ENCODE measurements around the gene LRRC17. TPM values are rescaled to one million over a fixed set of nuclear protein-coding genes. Genes with fewer than 3 reads are reported as not detected.
A peak's percentile ranks its signal among the peaks of the same experiment; 100 is the strongest.

Gene LRRC17
- total and polyA plus RNA-seq, 9 of the 15 experiments (the other 6 are each of a cell fraction or from before 2014, with no cell fraction given), result 0.03 to 0.18 (median 0.12) TPM; not detected in 5

GRCh38 chr7:102976493-102976892 lies 63.7 kb downstream of the LRRC17 start (continued):
- TF ChIP-seq AFF1 (IDR thresholded peaks at IDR 0.05; ENCODE audit: low read depth in 1 of 2, partially characterized antibody in 2 of 2) (peak in 1 of 2 experiments; percentile 23), KDM1A (IDR thresholded peaks at IDR 0.05) (peak in 1 of 2 experiments; percentile 50; a peak in 1 of 4 replicates), THRAP3 (IDR thresholded peaks at IDR 0.05; ENCODE audit: borderline replicate concordance) (0 out of 2 replicates have a peak, but pooled peaks have one; percentile 46), TGIF2 (CRISPR knock-in tag; IDR thresholded peaks at IDR 0.05) (no peak), MLLT1 (IDR thresholded peaks at IDR 0.05) (peak in 1 of 2 experiments; percentile 63; a peak in 2 of 4 replicates), SRSF3 (IDR thresholded peaks at IDR 0.05; ENCODE audit: insufficient read depth, low read length) (no peak), GATAD2A (IDR thresholded peaks at IDR 0.05) (peak; percentile 56; the same call in 1 of the 2 replicates), CBFA2T3 (IDR thresholded peaks at IDR 0.05) (peak; percentile 73), ELF2 (CRISPR knock-in tag; IDR thresholded peaks at IDR 0.05) (no peak), MYC (IDR thresholded peaks at IDR 0.05; ENCODE audit: low read depth, low read length) (0 out of 2 replicates have a peak, but pooled peaks have one; percentile 0), MYC (CRISPR knock-in tag; IDR thresholded peaks at IDR 0.05; ENCODE audit: borderline replicate concordance, low read depth) (no peak), HEY1 (CRISPR knock-in tag; IDR thresholded peaks at IDR 0.05; ENCODE audit: borderline replicate concordance) (no peak), DPF2 (IDR thresholded peaks at IDR 0.05) (no peak; the same call in 1 of the 2 replicates), HLTF (IDR thresholded peaks at IDR 0.05) (peak; percentile 81), POLR2B (IDR thresholded peaks at IDR 0.05; ENCODE audit: low read depth, partially characterized antibody) (peak; percentile 62), SUPT5H (IDR thresholded peaks at IDR 0.05) (peak; percentile 60), ID3 (CRISPR knock-in tag; IDR thresholded peaks at IDR 0.05) (no peak), ID3 (tag; IDR thresholded peaks at IDR 0.05) (no peak)
